Fibroblast of lung (primary cell): Measurements from ENCODE around the gene ABCD1. TPM values are rescaled to one million over a fixed set of nuclear protein-coding genes. Genes with fewer than 3 reads are reported as not detected.
A peak's percentile ranks its signal among the peaks of the same experiment; 100 is the strongest.

Experiments
- DNase-seq, 2 donors: peaks; one replicate each; pipeline versions ENCODE4 v3.0.0 to v3.0.0-alpha.2; 2010; ENCODE audit warnings: low read depth in 2 of 2
- H2AFZ ChIP-seq: 2 replicates; pipeline ENCODE4 v1.5.1; 2012; ENCODE audit warnings: low read length, control low read depth, inconsistent platforms
- H3K27ac ChIP-seq: 2 replicates; pipeline ENCODE4 v1.5.1; 2011; ENCODE audit warnings: low read length, control low read depth; ENCODE audit not compliant: insufficient read depth
- H3K27me3 ChIP-seq: 2 replicates; pipeline ENCODE4 v1.5.1; 2011; ENCODE audit warnings: mild to moderate bottlenecking, low read length; ENCODE audit not compliant: control insufficient read depth, insufficient read depth
- H3K36me3 ChIP-seq: 2 replicates; pipeline ENCODE4 v1.5.1; 2011; ENCODE audit warnings: low read length; ENCODE audit not compliant: control insufficient read depth, insufficient read depth
- H3K4me1 ChIP-seq: 2 replicates; pipeline ENCODE4 v1.5.1; 2011; ENCODE audit warnings: low read length; ENCODE audit not compliant: control insufficient read depth, insufficient read depth; ENCODE audit errors: extremely low read depth
- H3K4me2 ChIP-seq: 2 replicates; pipeline ENCODE4 v1.5.1; 2011; ENCODE audit warnings: low read length, control low read depth; ENCODE audit not compliant: insufficient read depth; ENCODE audit errors: extremely low read depth
- H3K4me3 ChIP-seq, 4 experiments: fragments of 200-600 bp in 1 of 4; sonication (generic) in 1 of 4; replicated peaks in 1 of 4; 2 replicates each; pipeline ENCODE4 v1.5.1; 2011 to 2016; ENCODE audit warnings: low read length in 4 of 4, low read depth in 3 of 4, mild to moderate bottlenecking in 3 of 4, control low read depth in 2 of 4, inconsistent platforms in 1 of 4, mixed read lengths in 1 of 4; ENCODE audit not compliant: insufficient read depth in 1 of 4; ENCODE audit errors: control extremely low read depth in 1 of 4
- H3K79me2 ChIP-seq: 2 replicates; pipeline ENCODE4 v1.5.1; 2012; ENCODE audit warnings: mild to moderate bottlenecking, low read length, inconsistent platforms; ENCODE audit not compliant: control insufficient read depth, insufficient read depth
- H3K9ac ChIP-seq: 2 replicates; pipeline ENCODE4 v1.5.1; 2011; ENCODE audit warnings: mild to moderate bottlenecking, low read length, control low read depth; ENCODE audit not compliant: insufficient read depth
- H3K9me3 ChIP-seq: 2 replicates; pipeline ENCODE4 v1.5.1; 2012; ENCODE audit warnings: low read depth, low read length; ENCODE audit not compliant: control insufficient read depth, insufficient read depth
- H4K20me1 ChIP-seq: 2 replicates; pipeline ENCODE4 v1.5.1; 2011; ENCODE audit warnings: low read length; ENCODE audit not compliant: control insufficient read depth, insufficient read depth; ENCODE audit errors: extremely low read depth
- CTCF ChIP-seq, 2 donors: IDR thresholded peaks in 1 of 2; conservative IDR thresholded peaks in 1 of 2; 1 replicate in 1 of 2; 2 replicates in 1 of 2; pipeline ENCODE4 v1.5.1; 2011 to 2012; ENCODE audit warnings: low read length in 2 of 2, control low read depth in 1 of 2, inconsistent platforms in 1 of 2, low read depth in 1 of 2, mild to moderate bottlenecking in 1 of 2
- EZH2 ChIP-seq: IDR thresholded peaks from 2 replicates; pipeline ENCODE4 v1.5.1; 2012; ENCODE audit warnings: low read length, control low read depth, mild to moderate bottlenecking; ENCODE audit errors: missing control alignments
- polyA plus RNA-seq, 2 donors: library from polyadenylated mRNA; depleted of rRNA in 1 of 2; stranded (reverse) in 1 of 2; unstranded in 1 of 2; fragments of >200 nt; gene quantifications; 2 replicates each; pipeline ENCODE4 v1.2.1, GENCODE V29; 2011 to 2012; ENCODE audit warnings: missing spikeins in 1 of 2
- total RNA-seq: library from RNA; depleted of rRNA; stranded (reverse); fragments of >200 nt; gene quantifications from 2 replicates; pipeline ENCODE4 v1.2.1, GENCODE V29; 2014

Gene ABCD1
- total and polyA plus RNA-seq, 2 donors (not counting 1 experiment from before 2014, with no cell fraction given): 4.0 to 12.7 TPM

- peak overlapping the region; percentile 25 for H3K4me2 ChIP-seq
- H3K36me3 ChIP-seq: no peaks in the 10 kb centered on the region
- no peaks in the 10 kb centered on the region for H3K27me3 ChIP-seq
- TF ChIP-seq EZH2: no peak
- no peak for TF ChIP-seq CTCF (conservative IDR thresholded peaks at IDR 0.05 in 1 of 2, IDR thresholded peaks at IDR 0.05 in 1 of 2; ENCODE audit: low read depth in 1 of 2, low read length in 2 of 2)
- H3K4me3 ChIP-seq: peak overlapping the region in 1 of 4 experiments; percentile 38
- H2AFZ ChIP-seq: no peak overlapping the region
- peaks cover 10% of the 10 kb centered on the region for H3K4me1 ChIP-seq
- H3K27ac ChIP-seq: peak overlapping the region; percentile 71
- no peaks in the 10 kb centered on the region for H4K20me1 ChIP-seq
- H3K79me2 ChIP-seq: peaks cover 14% of the 10 kb centered on the region
- no peak overlapping the region for H3K9ac ChIP-seq
- no peak for DNase-seq
- no peaks in the 10 kb centered on the region for H3K9me3 ChIP-seq
Observed at GRCh38 chrX:153725832-153726285, 1.2 kb downstream of the ABCD1 start.

- Histone ChIP-seq H3K4me1 (peaks cover 10% of the 10 kb centered on the region), H4K20me1 (no peaks in the 10 kb centered on the region), H3K4me3 (peak overlapping the region in 1 of 4 experiments; percentile 38), H3K4me2 (peak overlapping the region; percentile 64), H3K27ac (peak overlapping the region; percentile 71), H3K36me3 (no peaks in the 10 kb centered on the region), H3K27me3 (no peaks in the 10 kb centered on the region), H2AFZ (no peak overlapping the region), H3K79me2 (peaks cover 14% of the 10 kb centered on the region), H3K9me3 (no peaks in the 10 kb centered on the region), H3K9ac (peak overlapping the region; percentile 26)
- TF ChIP-seq CTCF (conservative IDR thresholded peaks at IDR 0.05 in 1 of 2, IDR thresholded peaks at IDR 0.05 in 1 of 2; ENCODE audit: low read depth in 1 of 2, low read length in 2 of 2) (no peak), EZH2 (no peak)
- peak; percentile 53 to 63 for DNase-seq
Observed at GRCh38 chrX:153726286-153727122, 1.8 kb downstream of the ABCD1 start.

GRCh38 chrX:153727123-153727931 lies 2.7 kb downstream of the ABCD1 start:
- no peaks in the 10 kb centered on the region for H3K36me3 ChIP-seq
- H2AFZ ChIP-seq: no peak overlapping the region
- no peaks in the 10 kb centered on the region for H3K9me3 ChIP-seq
- peak overlapping the region; percentile 64 for H3K4me2 ChIP-seq
- TF ChIP-seq EZH2 (no peak), CTCF (conservative IDR thresholded peaks at IDR 0.05 in 1 of 2, IDR thresholded peaks at IDR 0.05 in 1 of 2; ENCODE audit: low read depth in 1 of 2, low read length in 2 of 2) (no peak)
- peak overlapping the region in 1 of 4 experiments; percentile 38 for H3K4me3 ChIP-seq
- no peaks in the 10 kb centered on the region for H3K27me3 ChIP-seq
- no peak overlapping the region for H3K9ac ChIP-seq
- peaks cover 10% of the 10 kb centered on the region for H3K4me1 ChIP-seq
- no peaks in the 10 kb centered on the region for H4K20me1 ChIP-seq
- peaks cover 9% of the 10 kb centered on the region for H3K79me2 ChIP-seq
- peak; percentile 22 to 24 for DNase-seq
- peak overlapping the region; percentile 71 for H3K27ac ChIP-seq
